Measurements from ENCODE around the gene TES.

The TES gene

DNA sequence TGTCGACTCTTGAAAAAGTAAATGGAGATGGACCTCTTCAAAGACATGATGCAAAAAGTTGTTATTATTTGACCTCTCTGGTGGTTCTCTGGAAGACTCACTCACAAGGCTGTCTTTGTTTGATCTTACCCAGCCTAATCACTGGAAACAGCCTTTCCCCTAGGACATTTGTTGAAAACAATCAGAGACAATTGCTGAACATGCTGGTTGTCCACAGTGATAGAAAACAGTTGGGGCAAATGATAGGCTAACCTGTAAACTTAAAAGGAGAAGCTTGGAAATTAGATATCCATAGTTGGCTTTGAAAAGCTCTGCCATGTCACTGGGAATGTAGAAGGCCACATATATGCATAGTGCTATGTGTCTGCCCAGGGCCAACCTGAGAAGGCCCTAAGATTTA lies 22.9 kb upstream of the TES start:
- no peaks in the 10 kb centered on the region for H3K36me3 ChIP-seq (ENCODE audit: control insufficient read depth in 5 of 5, insufficient read depth in 5 of 5, low read length in 5 of 5)
- no peak overlapping the region for H3K27ac ChIP-seq (ENCODE audit: low read depth, low read length)
- no peak overlapping the region for H3K9ac ChIP-seq (ENCODE audit: low read length in 5 of 5)
- H3K27me3 ChIP-seq (ENCODE audit: control insufficient read depth in 5 of 5, insufficient read depth in 4 of 5, low read length in 5 of 5) = no peaks in the 10 kb centered on the region
- H3K9me3 ChIP-seq (ENCODE audit: control insufficient read depth in 5 of 5, low read length in 5 of 5) = peaks cover 0 to 12% (median 6%) of the 10 kb centered on the region in 5 donors
- no peaks in the 10 kb centered on the region for H3K4me1 ChIP-seq (ENCODE audit: control insufficient read depth in 5 of 5, insufficient read depth in 5 of 5, low read length in 5 of 5)
- H3K4me3 ChIP-seq (ENCODE audit: low read depth in 1 of 5, low read length in 5 of 5) = no peak overlapping the region

DNA sequence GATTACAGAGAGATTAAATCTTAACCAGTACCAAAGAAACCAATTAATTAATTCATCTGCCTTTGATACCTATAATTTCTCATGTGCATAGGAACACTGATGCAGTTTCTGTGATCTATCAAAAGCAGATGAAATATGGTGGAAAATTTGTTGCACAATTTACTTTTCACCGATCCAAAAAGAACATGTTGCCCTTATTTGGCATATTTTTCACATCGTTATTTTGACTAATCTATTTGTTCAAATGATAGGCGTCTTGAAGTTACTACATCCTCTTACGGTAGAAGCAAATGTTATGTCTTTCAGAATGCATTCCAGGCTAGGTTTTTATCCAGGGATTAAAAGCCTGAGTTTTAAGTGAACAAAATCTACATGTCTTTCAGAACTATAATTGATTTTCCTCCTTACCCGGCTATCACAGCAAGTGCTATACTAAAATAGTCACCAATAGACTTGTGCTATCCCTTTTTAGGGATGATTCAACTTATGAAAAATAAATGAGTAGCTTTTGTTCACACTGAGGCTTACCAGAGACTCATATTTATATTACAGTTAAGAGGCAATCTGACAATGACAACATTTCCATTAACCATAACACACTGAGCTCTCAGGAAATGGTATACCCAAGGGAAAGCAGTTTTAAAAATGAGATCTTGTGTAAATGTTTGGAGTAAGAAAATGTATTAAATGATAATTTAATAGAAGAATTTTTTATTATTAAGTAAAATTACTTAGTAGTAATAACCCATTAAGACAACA lies 16.8 kb upstream of the TES start:
- H3K27ac ChIP-seq (ENCODE audit: low read depth, low read length) = no peak overlapping the region

DNA sequence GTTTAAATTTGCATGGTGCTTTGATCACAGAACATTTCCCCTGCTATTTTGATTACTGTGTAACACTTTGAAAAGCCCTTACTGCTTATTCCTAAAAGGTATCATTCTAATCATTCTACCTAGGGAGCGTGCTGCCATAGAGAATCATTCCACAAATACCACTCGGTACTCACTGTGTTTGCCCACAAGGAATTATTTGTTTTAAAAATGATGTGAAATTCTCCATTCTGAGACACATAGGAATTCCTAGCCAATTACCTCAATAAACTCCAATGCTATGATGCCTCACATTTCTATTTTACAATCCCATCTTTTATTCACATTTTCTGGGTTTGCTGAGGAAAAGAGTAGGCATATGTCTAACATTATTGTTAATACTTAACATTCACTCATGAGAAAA lies 16.2 kb upstream of the TES start:
- Histone ChIP-seq H3K9me3 (ENCODE audit: control insufficient read depth in 5 of 5, low read length in 5 of 5) (no peaks in the 10 kb centered on the region), H3K4me1 (ENCODE audit: control insufficient read depth in 5 of 5, insufficient read depth in 5 of 5, low read length in 5 of 5) (no peaks in the 10 kb centered on the region), H3K36me3 (ENCODE audit: control insufficient read depth in 5 of 5, insufficient read depth in 5 of 5, low read length in 5 of 5) (no peaks in the 10 kb centered on the region), H3K4me3 (ENCODE audit: low read depth in 1 of 5, low read length in 5 of 5) (no peak overlapping the region), H3K9ac (ENCODE audit: low read length in 5 of 5) (no peak overlapping the region), H3K27ac (ENCODE audit: low read depth, low read length) (no peak overlapping the region), H3K27me3 (ENCODE audit: control insufficient read depth in 5 of 5, insufficient read depth in 4 of 5, low read length in 5 of 5) (no peaks in the 10 kb centered on the region)

More for the DNA sequence above, 16.8 kb upstream of the TES start:
- Histone ChIP-seq H3K9ac (ENCODE audit: low read length in 5 of 5) (no peak overlapping the region), H3K36me3 (ENCODE audit: control insufficient read depth in 5 of 5, insufficient read depth in 5 of 5, low read length in 5 of 5) (no peaks in the 10 kb centered on the region), H3K9me3 (ENCODE audit: control insufficient read depth in 5 of 5, low read length in 5 of 5) (no peaks in the 10 kb centered on the region), H3K4me1 (ENCODE audit: control insufficient read depth in 5 of 5, insufficient read depth in 5 of 5, low read length in 5 of 5) (no peaks in the 10 kb centered on the region), H3K4me3 (ENCODE audit: low read depth in 1 of 5, low read length in 5 of 5) (no peak overlapping the region), H3K27me3 (ENCODE audit: control insufficient read depth in 5 of 5, insufficient read depth in 4 of 5, low read length in 5 of 5) (no peaks in the 10 kb centered on the region)

DNA sequence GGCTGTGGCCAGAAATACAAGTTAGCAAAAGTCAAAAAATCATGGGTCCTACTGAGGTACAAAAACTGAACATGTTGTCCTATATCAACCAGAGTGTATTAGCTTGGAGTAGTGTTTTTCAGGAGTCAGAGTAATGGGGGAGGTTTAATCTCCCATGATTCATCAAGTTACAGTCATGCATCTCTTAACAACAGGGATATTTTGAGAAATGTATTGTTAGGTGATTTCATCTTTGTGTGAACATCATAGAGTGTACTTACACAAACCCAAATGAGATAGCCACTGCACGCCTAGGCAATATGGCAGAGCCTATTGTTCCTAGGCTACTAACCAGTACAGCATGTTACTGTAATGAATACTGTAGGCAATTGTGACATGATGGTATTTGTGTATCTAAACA lies 14.9 kb upstream of the TES start:
- H3K9me3 ChIP-seq (ENCODE audit: control insufficient read depth in 5 of 5, low read length in 5 of 5) = no peaks in the 10 kb centered on the region
- no peak overlapping the region for H3K27ac ChIP-seq (ENCODE audit: low read depth, low read length)
- H3K9ac ChIP-seq (ENCODE audit: low read length in 5 of 5) = no peak overlapping the region
- H3K36me3 ChIP-seq (ENCODE audit: control insufficient read depth in 5 of 5, insufficient read depth in 5 of 5, low read length in 5 of 5) = no peaks in the 10 kb centered on the region
- H3K27me3 ChIP-seq (ENCODE audit: control insufficient read depth in 5 of 5, insufficient read depth in 4 of 5, low read length in 5 of 5) = no peaks in the 10 kb centered on the region
- no peak overlapping the region for H3K4me3 ChIP-seq (ENCODE audit: low read depth in 1 of 5, low read length in 5 of 5)
- no peaks in the 10 kb centered on the region for H3K4me1 ChIP-seq (ENCODE audit: control insufficient read depth in 5 of 5, insufficient read depth in 5 of 5, low read length in 5 of 5)

DNA sequence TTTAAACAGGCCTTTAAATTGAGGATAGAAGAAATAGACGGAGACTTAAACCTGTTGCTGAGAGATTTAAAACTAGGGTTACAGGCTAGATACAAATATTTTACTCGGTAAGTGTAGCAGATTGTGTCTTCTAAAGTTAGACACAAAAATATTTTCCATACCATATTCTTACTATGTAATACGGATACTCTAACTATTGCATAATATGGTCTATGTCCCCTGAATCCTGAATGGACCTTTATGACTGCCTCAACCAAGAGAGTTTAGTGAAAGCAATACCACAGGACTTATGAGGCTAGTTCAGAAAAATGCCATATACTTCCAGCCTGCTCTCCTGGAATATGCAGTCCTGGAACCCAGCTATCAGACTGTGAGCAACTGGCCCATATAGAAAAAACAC lies 13.4 kb upstream of the TES start:
- Histone ChIP-seq H3K27me3 (ENCODE audit: control insufficient read depth in 5 of 5, insufficient read depth in 4 of 5, low read length in 5 of 5) (no peaks in the 10 kb centered on the region), H3K27ac (ENCODE audit: low read depth, low read length) (no peak overlapping the region), H3K4me1 (ENCODE audit: control insufficient read depth in 5 of 5, insufficient read depth in 5 of 5, low read length in 5 of 5) (no peaks in the 10 kb centered on the region), H3K36me3 (ENCODE audit: control insufficient read depth in 5 of 5, insufficient read depth in 5 of 5, low read length in 5 of 5) (no peaks in the 10 kb centered on the region), H3K4me3 (ENCODE audit: low read depth in 1 of 5, low read length in 5 of 5) (no peak overlapping the region), H3K9me3 (ENCODE audit: control insufficient read depth in 5 of 5, low read length in 5 of 5) (no peaks in the 10 kb centered on the region), H3K9ac (ENCODE audit: low read length in 5 of 5) (no peak overlapping the region)

DNA sequence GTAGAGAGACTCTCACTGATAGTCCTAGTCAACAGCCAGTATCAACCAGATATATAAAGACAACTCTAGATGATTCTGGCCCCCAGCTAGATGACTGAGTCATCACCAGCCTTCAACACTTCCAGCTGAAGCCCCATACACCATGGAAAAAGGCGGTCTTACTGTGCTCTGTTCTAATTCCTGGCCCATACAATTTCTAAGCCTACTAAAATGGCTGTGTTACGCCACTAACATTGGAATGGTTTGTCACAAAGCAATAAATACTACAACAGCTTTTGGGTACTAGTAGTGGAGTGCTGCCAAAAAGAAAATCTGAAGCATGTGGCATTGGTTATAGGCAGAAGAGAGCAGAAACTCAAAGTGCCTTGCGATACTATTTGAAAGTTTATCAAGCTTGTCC lies 13.0 kb upstream of the TES start:
- H3K27me3 ChIP-seq (ENCODE audit: control insufficient read depth in 5 of 5, insufficient read depth in 4 of 5, low read length in 5 of 5) = no peaks in the 10 kb centered on the region
- no peaks in the 10 kb centered on the region for H3K36me3 ChIP-seq (ENCODE audit: control insufficient read depth in 5 of 5, insufficient read depth in 5 of 5, low read length in 5 of 5)
- H3K9me3 ChIP-seq (ENCODE audit: control insufficient read depth in 5 of 5, low read length in 5 of 5) = no peaks in the 10 kb centered on the region
- H3K4me1 ChIP-seq (ENCODE audit: control insufficient read depth in 5 of 5, insufficient read depth in 5 of 5, low read length in 5 of 5) = no peaks in the 10 kb centered on the region
- H3K4me3 ChIP-seq (ENCODE audit: low read depth in 1 of 5, low read length in 5 of 5) = no peak overlapping the region
- H3K9ac ChIP-seq (ENCODE audit: low read length in 5 of 5) = no peak overlapping the region
- H3K27ac ChIP-seq (ENCODE audit: low read depth, low read length) = no peak overlapping the region

DNA sequence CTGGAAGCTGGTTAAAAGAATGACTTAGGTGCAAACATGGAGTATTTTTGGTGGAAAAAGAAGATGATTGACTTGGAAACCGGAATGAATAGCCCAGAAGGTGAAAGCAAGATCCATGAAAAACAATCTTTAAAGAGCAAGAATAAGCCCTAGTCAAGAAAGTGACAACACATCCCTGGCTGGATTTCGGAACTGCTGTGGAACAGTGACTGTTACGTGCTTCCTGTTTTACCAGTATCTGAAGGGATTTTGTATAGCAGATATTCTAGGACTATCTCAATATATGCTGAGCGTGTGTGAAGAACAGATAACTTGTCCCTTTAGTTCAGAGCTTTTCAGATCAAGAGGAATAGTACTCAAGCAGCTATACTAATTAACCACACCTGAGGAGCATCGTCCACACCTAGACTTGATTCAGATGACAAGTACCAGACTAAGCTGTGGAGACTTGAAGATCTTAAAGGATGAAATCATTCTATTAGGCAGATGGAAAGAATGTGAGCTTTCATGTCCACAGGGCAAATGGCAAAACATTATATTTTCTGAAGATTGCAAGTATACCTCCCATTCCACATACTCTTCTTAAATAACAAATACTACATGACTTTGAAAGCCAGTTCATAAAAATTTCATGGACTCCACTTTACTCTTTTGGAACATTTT lies 11.5 kb upstream of the TES start:
- H3K9ac ChIP-seq (ENCODE audit: low read length in 5 of 5) = no peak overlapping the region
- no peak overlapping the region for H3K27ac ChIP-seq (ENCODE audit: low read depth, low read length)
- no peak overlapping the region for H3K4me3 ChIP-seq (ENCODE audit: low read depth in 1 of 5, low read length in 5 of 5)
- H3K36me3 ChIP-seq (ENCODE audit: control insufficient read depth in 5 of 5, insufficient read depth in 5 of 5, low read length in 5 of 5) = no peaks in the 10 kb centered on the region
- no peaks in the 10 kb centered on the region for H3K27me3 ChIP-seq (ENCODE audit: control insufficient read depth in 5 of 5, insufficient read depth in 4 of 5, low read length in 5 of 5)
- no peaks in the 10 kb centered on the region for H3K4me1 ChIP-seq (ENCODE audit: control insufficient read depth in 5 of 5, insufficient read depth in 5 of 5, low read length in 5 of 5)
- H3K9me3 ChIP-seq (ENCODE audit: control insufficient read depth in 5 of 5, low read length in 5 of 5) = no peaks in the 10 kb centered on the region

DNA sequence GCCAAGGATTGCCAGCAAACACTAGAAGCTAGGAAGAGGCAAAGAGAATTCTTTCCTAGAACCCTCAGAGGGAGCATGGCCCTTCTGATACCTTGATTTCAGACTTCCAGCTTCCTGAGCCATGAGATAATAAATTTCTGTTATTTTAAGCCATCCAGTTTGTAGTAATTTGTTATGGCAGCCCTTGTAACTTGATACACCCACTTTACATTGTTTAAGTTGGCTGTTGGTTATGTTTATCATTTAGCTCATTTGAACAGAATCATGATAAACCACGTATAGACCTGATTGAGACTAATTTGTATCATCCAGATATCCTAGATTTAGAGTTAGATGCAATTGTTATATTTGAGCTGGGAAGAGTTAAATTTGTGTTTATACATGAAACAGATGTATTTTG lies 9.4 kb upstream of the TES start:
- H3K36me3 ChIP-seq (ENCODE audit: control insufficient read depth in 5 of 5, insufficient read depth in 5 of 5, low read length in 5 of 5) = no peaks in the 10 kb centered on the region
- no peaks in the 10 kb centered on the region for H3K27me3 ChIP-seq (ENCODE audit: control insufficient read depth in 5 of 5, insufficient read depth in 4 of 5, low read length in 5 of 5)
- no peak overlapping the region for H3K27ac ChIP-seq (ENCODE audit: low read depth, low read length)
- no peak overlapping the region for H3K4me3 ChIP-seq (ENCODE audit: low read depth in 1 of 5, low read length in 5 of 5)
- no peak overlapping the region for H3K9ac ChIP-seq (ENCODE audit: low read length in 5 of 5)
- H3K4me1 ChIP-seq (ENCODE audit: control insufficient read depth in 5 of 5, insufficient read depth in 5 of 5, low read length in 5 of 5) = no peaks in the 10 kb centered on the region
- no peaks in the 10 kb centered on the region for H3K9me3 ChIP-seq (ENCODE audit: control insufficient read depth in 5 of 5, low read length in 5 of 5)

DNA sequence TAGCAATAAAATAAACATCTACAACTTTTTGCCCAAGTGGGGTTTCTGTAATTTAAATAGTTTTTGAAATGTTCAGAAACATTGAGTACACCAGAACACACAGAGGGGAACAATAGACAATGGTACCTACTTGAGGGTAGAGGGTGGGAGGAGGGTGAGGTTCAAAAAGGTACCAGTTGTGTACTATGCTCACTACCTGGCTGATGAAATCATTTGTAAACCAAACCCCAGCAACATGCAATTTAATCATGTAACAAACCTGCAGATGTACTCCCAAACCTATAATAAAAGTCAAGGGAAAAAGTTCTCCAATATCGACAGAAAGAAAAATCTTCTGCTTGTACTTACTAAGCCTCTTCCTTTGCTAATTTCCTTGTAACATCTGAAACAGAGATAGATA lies 4.2 kb upstream of the TES start:
- no peaks in the 10 kb centered on the region for H3K9me3 ChIP-seq (ENCODE audit: control insufficient read depth in 5 of 5, low read length in 5 of 5)
- H3K9ac ChIP-seq (ENCODE audit: low read length in 5 of 5) = no peak overlapping the region
- H3K27ac ChIP-seq (ENCODE audit: low read depth, low read length) = no peak overlapping the region
- no peaks in the 10 kb centered on the region for H3K27me3 ChIP-seq (ENCODE audit: control insufficient read depth in 5 of 5, insufficient read depth in 4 of 5, low read length in 5 of 5)
- H3K4me1 ChIP-seq (ENCODE audit: control insufficient read depth in 5 of 5, insufficient read depth in 5 of 5, low read length in 5 of 5) = peaks cover 0 to 10% (median 4%) of the 10 kb centered on the region in 5 donors
- no peak overlapping the region for H3K4me3 ChIP-seq (ENCODE audit: low read depth in 1 of 5, low read length in 5 of 5)
- no peaks in the 10 kb centered on the region for H3K36me3 ChIP-seq (ENCODE audit: control insufficient read depth in 5 of 5, insufficient read depth in 5 of 5, low read length in 5 of 5)

DNA sequence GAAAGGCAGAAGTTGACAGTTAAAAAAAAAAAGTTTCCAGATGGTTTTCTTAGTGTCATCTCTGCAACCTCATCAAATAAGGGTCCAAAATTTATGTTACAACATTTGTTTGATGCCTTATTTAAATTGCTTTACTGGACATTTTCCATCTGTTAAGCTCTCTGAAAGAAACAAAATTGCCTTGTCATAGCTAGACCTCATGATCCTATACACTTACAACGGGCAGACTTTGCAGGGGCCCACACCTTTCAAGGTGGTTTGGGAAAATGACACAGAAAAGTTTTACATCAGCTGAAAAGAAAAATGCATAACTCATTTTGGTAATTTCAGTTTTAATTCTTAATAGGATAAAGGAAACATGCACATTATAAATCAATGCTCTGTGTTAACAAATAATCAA lies 1.4 kb upstream of the TES start:
- no peak overlapping the region for H3K4me3 ChIP-seq (ENCODE audit: low read depth in 1 of 5, low read length in 5 of 5)
- no peaks in the 10 kb centered on the region for H3K36me3 ChIP-seq (ENCODE audit: control insufficient read depth in 5 of 5, insufficient read depth in 5 of 5, low read length in 5 of 5)
- H3K27ac ChIP-seq (ENCODE audit: low read depth, low read length) = no peak overlapping the region
- no peaks in the 10 kb centered on the region for H3K9me3 ChIP-seq (ENCODE audit: control insufficient read depth in 5 of 5, low read length in 5 of 5)
- H3K9ac ChIP-seq (ENCODE audit: low read length in 5 of 5) = no peak overlapping the region
- H3K4me1 ChIP-seq (ENCODE audit: control insufficient read depth in 5 of 5, insufficient read depth in 5 of 5, low read length in 5 of 5) = peaks cover 9 to 19% (median 17%) of the 10 kb centered on the region in 5 donors
- no peaks in the 10 kb centered on the region for H3K27me3 ChIP-seq (ENCODE audit: control insufficient read depth in 5 of 5, insufficient read depth in 4 of 5, low read length in 5 of 5)
